NCI-H446 treated with DMSO at 0.1 percent for 48 hours (cell line): Measurements from ENCODE around the gene CLDN5.
A peak's percentile ranks its signal among the peaks of the same experiment; 100 is the strongest.

Experiments used
- DNase-seq: peaks from one replicate; lab custom pipeline; 2025; lab: John Stamatoyannopoulos, UW

Gene CLDN5

DNA sequence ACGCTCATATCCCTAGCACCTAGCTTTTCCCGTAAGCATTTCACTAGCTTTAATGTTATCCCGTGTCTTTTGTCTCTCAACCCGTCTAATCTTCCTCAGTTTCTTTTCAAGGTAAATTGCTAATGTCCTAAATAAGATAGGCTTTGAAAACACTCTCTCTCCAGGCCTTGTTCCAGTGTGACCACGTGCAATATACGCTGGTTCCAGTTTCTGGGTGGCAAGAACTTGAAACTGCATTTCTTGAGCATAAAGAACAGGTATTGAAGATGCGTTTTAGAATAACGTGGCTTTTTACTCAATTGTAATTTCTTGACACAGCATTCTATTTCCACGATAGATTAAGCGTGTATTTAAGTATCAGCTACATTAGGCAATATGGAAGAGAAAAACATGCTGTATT is 43.4 kb downstream of the CLDN5 start:
- DNase-seq = no peak

DNA sequence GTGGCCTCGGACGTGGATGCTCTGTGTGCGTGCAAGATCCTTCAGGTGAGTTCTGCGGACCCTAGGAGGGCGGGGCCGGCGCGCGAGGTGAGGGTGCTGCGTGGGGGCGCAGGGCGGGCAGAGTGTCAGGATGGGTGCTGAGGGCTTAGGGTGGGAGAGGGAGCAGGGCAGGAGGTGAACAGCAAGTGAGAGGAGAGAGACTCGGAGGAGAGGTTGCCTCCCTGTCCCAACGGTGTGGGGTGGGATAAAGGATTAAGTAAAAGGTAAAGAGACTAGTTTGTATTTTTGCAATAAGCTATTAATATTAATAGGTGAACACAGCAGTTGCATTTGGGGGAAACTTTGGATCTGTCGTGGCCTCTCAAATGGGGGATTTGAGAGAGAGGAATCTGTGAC is 44.0 kb downstream of the CLDN5 start:
- DNase-seq = no peak

DNA sequence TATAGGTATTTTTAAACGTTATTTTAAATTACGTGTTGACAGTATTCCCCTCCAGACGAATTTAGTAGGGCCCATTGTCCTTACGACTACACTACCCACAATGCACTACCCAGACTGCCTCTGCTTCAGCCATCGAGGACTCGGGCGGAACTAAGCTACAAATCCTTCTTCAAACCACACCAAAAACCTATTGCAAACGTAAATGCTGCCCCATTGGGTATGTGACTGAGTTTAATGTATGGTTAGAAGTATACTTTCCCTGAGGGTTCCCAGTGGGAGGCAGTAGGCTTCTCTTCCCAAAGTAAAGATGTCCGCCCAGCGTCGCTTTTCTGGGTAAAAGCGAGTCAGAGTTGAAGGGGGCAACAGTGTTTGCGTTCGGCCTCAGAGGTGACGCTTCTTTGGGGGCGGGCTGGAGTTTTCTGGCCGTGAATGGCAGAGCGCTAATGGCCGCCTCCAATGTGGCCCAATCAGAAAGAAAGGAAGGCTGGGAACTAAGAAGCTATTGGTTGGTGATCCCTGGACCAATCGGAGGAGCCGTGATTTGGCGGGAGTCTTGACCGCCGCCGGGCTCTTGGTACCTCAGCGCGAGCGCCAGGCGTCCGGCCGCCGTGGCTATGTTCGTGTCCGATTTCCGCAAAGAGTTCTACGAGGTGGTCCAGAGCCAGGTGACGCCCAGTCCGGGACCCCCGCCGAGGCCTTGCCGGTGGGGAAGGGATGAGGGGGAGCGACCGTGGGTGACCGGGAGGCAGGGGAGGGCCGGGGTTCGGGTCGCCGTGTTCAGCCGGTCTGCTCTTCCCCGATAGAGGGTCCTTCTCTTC is 44.6 kb downstream of the CLDN5 start, which contains the start of gene CDC45:
TSS of gene CDC45 (plus strand) at position 566 of the 818 bp plus-strand sequence. CDS start at position 615, 49 bp downstream.
- DNase-seq = peak; percentile 98

DNA sequence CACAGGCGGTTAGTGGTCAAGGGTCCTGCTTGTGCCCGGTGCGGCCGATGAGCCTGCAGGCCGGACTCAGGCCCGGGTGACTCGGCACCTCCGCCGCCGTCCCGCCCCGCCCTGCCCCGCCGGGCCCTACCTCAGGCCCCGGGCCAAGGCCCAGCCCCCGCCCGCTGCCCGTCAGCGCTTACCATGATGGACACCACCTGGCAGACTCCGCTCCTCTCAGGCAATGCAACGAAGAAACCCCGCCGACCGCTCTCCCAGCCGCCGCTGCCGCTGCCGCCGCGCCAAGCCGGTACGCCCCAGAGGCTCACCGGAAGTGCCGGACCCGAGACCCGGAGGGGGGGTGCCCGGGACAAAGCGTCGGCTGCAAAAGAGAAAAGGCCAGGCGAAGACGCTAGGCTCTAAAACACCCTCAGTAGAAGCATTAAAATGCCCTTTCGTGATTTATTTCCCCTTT is 45.3 kb downstream of the CLDN5 start, which contains the start of gene UFD1:
TSS of gene UFD1 (minus strand) at position 293 of the 454 bp plus-strand sequence. CDS start at position 185, 108 bp downstream.
- DNase-seq = peak; percentile 85

DNA sequence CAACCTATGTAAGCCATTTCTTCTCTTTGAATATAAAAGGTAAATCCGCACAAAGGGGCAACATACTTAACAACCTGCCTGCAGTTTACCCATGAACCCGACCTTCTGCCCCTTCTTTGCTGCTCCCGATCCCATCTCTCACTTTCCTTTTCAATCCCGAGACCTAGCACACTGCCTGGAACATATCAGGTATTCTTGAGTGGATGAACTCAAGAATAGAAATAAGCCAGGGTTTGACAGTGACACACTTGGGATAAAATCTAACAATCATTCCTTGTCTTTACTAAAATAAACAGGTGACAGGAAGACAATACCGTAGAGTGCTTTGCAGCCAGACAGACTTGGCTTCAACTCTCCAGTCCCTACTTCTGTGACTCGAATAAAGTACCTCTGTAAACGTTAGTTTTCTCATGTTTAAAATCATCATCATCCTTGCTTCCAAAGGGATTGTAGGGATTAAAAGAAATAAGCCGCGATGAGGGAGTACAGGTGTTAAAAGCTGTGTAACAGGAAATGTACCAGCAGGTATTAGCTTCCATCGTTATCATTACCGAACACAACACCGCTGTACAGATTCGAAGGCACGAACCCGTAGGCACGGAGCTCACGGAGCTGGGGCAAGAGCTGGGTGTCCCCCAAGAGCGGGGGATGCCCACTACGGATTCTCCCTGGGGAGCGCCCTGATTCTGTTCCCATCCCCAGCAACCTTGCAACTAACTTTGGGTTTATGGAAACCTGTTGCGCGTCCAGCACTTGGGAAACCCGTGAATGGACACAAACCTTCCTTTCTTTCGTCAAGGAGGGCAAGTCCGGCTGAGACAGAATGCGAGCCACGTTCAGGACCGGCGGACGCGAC is 45.9 kb downstream of the CLDN5 start:
- no peak for DNase-seq

DNA sequence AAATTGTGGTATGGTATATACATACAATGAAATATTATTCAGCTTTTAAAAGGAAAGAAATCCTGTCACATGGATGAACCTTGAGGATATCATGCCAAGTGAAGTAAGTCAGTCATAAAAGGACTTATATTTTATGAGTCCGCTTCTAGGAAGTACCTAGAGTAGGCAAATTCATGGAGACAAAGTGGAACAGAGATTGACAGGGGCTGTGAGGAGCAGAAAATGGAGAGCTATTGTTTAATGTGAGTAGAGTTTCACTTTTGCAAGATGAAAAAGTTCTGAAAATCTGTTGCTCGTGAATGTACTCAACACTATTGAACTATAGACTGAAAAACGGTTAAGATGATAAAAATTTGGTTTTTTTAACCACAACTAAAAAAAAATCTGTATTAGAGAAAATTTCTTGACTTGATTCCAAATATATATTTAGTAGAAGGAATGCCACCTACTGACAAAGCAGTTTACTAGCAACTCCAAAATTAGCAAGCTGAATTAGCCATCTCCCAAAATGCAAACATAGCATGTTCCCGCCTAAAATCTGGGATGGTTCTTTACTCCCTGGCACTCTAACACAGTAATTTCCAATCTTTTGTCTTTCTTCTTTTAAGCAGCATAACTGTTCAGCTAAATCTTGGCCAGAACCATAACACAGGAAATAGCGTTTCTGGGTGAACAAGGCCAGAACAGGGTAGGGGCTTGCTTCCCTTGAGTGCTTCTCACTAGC is 46.7 kb downstream of the CLDN5 start:
- peak; percentile 20 for DNase-seq

DNA sequence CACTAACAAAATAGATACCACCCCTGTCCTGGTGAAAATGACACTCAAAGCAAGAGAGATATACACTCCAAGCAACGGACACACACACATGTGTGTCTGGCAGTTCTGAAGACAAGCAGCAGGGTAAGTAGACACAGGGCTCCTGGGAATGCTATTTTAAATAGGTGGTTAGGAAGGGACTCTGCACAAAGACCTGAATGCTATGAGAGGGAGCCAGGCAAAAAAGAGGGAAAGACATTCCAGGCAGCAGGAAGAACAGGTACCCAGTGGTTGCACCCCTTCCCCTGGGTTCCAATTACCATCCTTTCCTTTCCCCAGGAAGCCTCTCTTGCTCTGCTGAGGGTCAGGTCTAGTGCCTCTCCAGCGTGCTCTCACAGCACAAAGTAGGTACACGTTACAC is 48.2 kb downstream of the CLDN5 start:
- DNase-seq = no peak

DNA sequence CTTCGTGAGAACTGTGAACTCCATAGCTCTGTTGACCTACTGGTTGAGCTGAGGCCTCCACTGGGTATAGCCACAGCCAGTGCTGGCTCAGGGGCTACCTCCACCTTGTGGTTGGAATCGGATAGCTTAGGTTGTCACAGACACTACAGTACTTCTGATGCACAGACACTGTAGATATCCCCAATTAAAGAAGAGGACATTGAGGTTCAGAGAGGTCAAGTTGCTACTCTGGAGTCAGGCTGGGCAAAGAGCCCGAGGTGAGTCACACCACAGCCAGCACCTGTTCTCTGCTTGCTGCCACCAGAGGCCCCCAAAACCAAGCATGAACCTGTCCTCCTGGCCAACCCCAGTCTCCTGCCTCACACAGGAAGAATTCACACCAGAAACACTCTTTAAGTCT is 50.6 kb downstream of the CLDN5 start:
- no peak for DNase-seq
